T-helper 1 cell treated with Interleukin-12 subunit alpha and Interleukin-12 subunit beta and Interleukin-4 antibody, amounts not matched to agents 30 μg/mL and 1 μg/mL, for 36 hours (primary cell): ENCODE data around the gene CSNK1A1.
"Not testable (repeated sequence)": the region's sequence is repeated elsewhere in the genome, so short reads cannot be mapped to it uniquely, and the experiment has no call there.

Experiments
- H3K27ac Mint-ChIP-seq: one replicate; pipeline ENCODE4 v1.8.0; 2021; ENCODE audit warnings: mild to moderate bottlenecking, mixed read lengths
- H3K27me3 Mint-ChIP-seq: one replicate; pipeline ENCODE4 v1.8.0; 2021; ENCODE audit warnings: low read depth, mixed read lengths
- H3K36me3 Mint-ChIP-seq: one replicate; pipeline ENCODE4 v1.8.0; 2021; ENCODE audit warnings: low read depth, mixed read lengths
- H3K4me1 Mint-ChIP-seq: one replicate; pipeline ENCODE4 v1.8.0; 2021; ENCODE audit warnings: low read depth, mixed read lengths
- H3K4me3 Mint-ChIP-seq: one replicate; pipeline ENCODE4 v1.8.0; 2021; ENCODE audit warnings: mild to moderate bottlenecking, moderate library complexity, mixed read lengths
- H3K9me3 Mint-ChIP-seq: one replicate; pipeline ENCODE4 v1.8.0; 2021; ENCODE audit warnings: mixed read lengths

Gene CSNK1A1

DNA sequence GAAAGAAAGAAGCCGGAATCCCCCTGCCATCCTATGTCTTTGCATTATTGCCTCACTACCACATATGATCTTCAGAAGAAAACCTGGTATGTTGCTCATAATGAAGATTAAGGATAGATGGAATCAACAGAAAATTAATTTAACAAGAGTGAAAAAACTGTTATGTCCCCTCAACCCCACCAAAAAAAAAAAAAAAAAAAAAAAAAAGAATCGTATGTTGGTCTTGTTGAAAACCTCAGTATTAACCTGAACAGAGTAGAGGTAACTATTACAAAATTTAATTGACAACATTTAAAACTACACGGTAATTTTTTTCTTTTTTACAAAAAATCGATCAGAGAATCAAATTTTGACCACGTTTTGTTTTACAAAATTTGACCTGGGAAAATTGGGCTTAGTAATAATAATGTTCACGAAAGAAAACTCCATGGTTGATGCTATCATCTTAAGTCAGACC is 827 bp upstream of the CSNK1A1 start:
- Mint-ChIP-seq H3K9me3 (no peaks in the 10 kb centered on the region), H3K4me1 (peaks cover 8% of the 10 kb centered on the region), H3K27me3 (no peaks in the 10 kb centered on the region), H3K27ac (peak overlapping the region; percentile 92), H3K36me3 (peaks cover 19% of the 10 kb centered on the region), H3K4me3 (peak overlapping the region; percentile 95)

DNA sequence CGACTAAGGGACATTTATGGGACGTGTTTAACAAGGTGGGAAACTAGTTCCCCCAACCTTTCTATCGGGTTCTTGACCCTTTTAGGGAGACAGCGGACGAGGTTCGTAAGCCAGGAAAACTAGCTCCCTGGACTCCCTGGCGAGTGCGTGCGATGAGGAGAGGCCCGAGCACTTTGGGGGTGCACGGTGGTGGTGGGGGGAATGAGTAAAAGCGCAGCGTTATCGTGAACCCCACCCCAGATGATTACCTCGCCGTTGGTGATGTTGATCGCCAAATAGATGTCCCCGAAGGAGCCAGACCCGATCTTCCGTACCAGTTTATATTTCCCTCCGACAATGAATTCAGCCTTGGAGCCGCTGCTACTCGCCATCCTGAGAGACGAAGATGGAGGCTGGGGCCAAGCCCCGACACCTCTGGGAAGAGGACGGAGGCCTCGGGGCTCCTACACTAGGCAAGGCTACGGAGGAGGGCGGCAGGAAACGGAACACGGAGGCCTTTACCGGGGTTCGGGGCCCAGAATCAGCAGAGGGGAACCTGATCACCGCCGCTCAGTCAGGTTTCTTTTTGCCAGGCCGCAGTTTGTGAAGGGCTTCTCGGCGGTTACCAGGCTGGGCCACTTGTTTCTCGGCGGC is 529 bp downstream of the CSNK1A1 start:
- Mint-ChIP-seq H3K27me3 (no peaks in the 10 kb centered on the region), H3K4me1 (peaks cover 15% of the 10 kb centered on the region), H3K9me3 (no peaks in the 10 kb centered on the region), H3K4me3 (peak overlapping the region; percentile 95), H3K27ac (peak overlapping the region; percentile 92), H3K36me3 (peaks cover 30% of the 10 kb centered on the region)

DNA sequence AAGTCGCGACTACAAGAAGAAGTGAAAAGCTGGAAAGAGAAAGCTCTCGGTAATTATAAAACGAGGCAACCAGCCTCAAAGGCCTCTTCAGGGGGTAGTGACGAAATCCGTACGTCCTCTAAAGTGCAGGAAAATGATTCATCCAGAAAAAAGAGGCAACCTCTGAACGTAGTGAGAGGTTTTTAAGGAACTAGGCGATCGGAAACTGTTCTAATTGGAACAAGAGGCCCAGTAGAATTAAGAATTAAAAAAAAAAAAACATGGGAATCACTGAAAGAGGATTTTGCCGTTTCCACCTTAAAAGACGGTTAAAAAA is 1.0 kb downstream of the CSNK1A1 start:
- Mint-ChIP-seq H3K27me3 (no peaks in the 10 kb centered on the region), H3K27ac (peak overlapping the region; percentile 92), H3K4me3 (peak overlapping the region; percentile 95), H3K9me3 (no peaks in the 10 kb centered on the region), H3K36me3 (peaks cover 30% of the 10 kb centered on the region), H3K4me1 (peaks cover 17% of the 10 kb centered on the region)

DNA sequence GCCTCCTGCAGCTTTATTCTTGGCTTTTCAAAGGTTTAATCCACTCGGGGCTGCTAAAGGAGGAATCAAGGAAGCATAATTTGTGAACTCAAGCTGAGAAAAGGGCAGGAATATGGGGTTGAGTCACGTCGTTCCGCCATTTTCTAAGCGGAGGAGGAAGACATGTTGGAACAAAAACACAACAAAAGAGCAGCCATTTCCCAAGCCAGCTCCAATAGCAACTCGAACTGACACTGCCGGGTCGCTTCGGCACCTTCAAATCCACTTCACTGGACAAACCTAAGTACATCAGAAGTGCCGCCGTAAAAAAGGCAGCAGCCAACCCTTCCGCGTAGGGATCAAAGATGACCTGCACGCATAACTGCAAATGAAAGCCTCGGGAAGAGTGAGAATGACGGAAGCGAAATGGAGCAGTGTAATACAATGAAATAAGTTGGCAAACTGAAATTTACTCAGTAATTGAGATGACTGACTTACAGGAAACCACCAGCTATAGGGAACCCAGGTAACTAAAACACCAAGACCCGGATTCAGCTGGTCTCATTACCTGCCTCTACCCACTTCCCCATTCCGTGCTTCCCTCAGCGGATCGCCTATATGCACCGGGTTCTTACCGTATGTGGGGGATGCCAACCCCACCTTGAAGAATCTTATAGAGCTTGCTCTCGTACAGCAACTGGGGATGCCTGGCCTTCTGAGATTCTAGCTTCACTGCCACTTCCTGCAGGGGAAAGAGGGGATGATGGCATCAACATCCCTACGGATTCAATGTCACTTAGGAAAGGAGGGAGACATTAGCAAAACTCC is 1.6 kb downstream of the CSNK1A1 start:
- no peaks in the 10 kb centered on the region for H3K9me3 Mint-ChIP-seq
- H3K27ac Mint-ChIP-seq = peak overlapping the region; percentile 92
- H3K4me1 Mint-ChIP-seq = peaks cover 20% of the 10 kb centered on the region
- peaks cover 30% of the 10 kb centered on the region for H3K36me3 Mint-ChIP-seq
- peak overlapping the region; percentile 95 for H3K4me3 Mint-ChIP-seq
- no peaks in the 10 kb centered on the region for H3K27me3 Mint-ChIP-seq

DNA sequence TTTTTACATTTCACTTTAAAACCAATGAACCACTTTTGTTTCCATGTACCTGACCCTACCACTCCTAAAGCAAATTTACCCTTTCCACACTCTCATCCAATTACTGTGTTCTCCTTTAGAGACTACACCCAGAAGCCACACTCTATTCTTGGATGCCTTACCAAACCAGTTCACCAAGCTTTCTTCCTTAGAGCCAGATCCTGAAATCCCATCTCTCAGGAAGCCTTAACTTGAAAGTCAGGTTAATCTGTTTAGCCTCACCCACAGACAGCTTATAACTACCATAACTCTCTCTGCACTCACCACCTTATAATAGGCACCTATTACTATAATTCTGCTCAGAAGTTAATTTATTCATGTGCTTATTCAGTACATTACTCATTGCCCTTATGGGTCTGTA is 4.3 kb downstream of the CSNK1A1 start:
- H3K36me3 Mint-ChIP-seq = peaks cover 38% of the 10 kb centered on the region
- peaks cover 24% of the 10 kb centered on the region for H3K4me1 Mint-ChIP-seq
- H3K27me3 Mint-ChIP-seq = no peaks in the 10 kb centered on the region
- H3K9me3 Mint-ChIP-seq = no peaks in the 10 kb centered on the region
- H3K4me3 Mint-ChIP-seq = peak overlapping the region; percentile 39
- H3K27ac Mint-ChIP-seq = peak overlapping the region; percentile 66

DNA sequence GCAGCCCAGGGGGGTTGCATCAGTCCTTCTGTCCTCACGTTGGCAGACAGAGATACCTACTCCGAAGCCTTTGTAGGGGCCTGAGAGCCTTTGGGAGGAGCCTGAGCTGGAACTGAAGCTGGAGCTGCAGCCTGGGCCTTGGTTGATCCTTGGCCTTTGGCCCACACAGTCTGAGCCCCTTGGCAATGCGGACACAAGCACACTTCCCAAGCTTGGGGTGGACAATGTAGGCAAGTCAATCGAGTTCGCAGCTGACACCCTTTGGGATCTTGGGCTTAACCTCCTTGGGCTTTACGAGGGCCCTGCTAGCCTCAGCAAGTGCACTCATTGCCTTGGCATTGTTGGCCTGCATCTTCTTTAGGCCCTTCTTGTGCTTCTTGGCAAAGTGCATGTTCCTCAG is 5.9 kb downstream of the CSNK1A1 start:
- Mint-ChIP-seq H3K9me3 (no peaks in the 10 kb centered on the region), H3K27ac (no peak overlapping the region), H3K36me3 (peaks cover 36% of the 10 kb centered on the region), H3K4me1 (peaks cover 26% of the 10 kb centered on the region), H3K27me3 (no peaks in the 10 kb centered on the region), H3K4me3 (no peak overlapping the region)

DNA sequence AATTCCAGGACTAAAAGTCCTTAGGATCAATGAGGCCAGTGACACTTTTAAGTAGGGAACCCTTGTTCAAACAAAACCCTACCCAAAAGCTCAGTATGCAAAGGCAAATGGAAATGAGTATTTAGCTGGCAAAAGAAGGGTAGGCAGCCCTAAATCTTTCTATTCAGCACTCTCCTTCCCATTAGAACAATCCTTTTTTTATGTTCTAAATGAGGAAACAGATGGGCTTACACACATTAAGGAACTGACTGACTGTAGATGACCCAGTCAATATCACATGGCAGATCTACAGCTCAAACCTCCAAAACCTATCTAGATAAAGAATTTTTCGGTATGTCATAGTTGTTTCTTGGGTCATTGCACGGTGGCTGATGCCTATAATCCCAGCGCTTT is 7.2 kb downstream of the CSNK1A1 start:
- Mint-ChIP-seq H3K9me3 (no peaks in the 10 kb centered on the region), H3K27me3 (no peaks in the 10 kb centered on the region), H3K36me3 (peaks cover 28% of the 10 kb centered on the region), H3K27ac (no peak overlapping the region), H3K4me1 (peaks cover 30% of the 10 kb centered on the region), H3K4me3 (no peak overlapping the region)

DNA sequence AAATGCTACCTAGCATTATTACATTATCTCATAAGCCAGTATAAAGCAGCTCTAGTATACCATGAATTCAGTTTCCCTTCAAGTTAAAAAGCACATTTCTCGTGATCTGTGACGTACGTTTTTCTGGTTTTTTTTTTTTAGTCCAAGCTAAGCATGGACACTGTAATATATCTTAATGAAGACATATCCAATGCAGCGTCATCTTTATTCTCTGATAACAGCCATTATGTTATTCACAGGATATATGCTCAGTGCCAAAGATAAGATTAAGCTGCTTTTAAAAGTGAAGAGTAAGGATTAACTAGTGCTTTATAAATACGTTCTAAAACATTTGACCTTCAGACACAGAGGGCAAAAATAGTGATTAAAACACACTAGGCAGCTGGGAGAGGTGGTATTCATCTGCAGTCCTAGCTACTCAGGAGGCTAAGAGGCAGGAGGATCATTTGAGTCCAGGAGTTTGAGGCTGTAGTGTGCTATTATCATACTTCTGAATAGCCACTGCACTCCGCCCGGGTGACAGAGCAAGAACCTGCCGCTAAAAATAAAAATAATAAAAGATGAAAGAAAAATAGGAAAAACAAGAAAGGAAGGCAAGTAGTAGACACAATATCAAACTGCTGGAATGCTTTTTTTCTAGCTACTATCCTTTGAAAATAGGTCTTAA is 7.7 kb downstream of the CSNK1A1 start:
- H3K9me3 Mint-ChIP-seq = no peaks in the 10 kb centered on the region
- H3K4me1 Mint-ChIP-seq = peaks cover 30% of the 10 kb centered on the region
- no peak overlapping the region for H3K4me3 Mint-ChIP-seq
- H3K27ac Mint-ChIP-seq = peak overlapping the region; percentile 22
- H3K27me3 Mint-ChIP-seq = no peaks in the 10 kb centered on the region
- peaks cover 26% of the 10 kb centered on the region for H3K36me3 Mint-ChIP-seq

DNA sequence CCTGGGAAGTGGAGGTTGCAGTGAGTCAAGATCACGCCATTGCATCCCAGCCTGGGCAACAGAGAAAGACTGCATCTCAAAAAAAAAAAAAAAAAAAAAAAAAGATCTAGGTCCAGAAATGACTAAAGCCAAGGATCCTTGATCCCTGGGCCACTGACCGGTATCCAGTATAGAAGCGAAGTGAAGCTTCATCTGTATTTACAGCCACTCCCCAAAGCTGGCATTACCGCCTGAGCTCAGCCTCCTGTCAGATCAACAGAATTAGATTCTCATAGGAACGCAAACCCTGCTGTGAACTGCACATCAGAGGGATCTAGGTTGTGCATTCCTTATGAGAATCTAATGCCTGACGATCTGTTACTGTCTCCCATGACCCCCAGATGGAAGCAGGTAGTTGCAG is 9.3 kb downstream of the CSNK1A1 start:
- Mint-ChIP-seq H3K4me1 (peaks cover 31% of the 10 kb centered on the region), H3K27ac (no peak overlapping the region), H3K4me3 (no peak overlapping the region), H3K27me3 (no peaks in the 10 kb centered on the region), H3K9me3 (no peaks in the 10 kb centered on the region), H3K36me3 (peaks cover 25% of the 10 kb centered on the region)

DNA sequence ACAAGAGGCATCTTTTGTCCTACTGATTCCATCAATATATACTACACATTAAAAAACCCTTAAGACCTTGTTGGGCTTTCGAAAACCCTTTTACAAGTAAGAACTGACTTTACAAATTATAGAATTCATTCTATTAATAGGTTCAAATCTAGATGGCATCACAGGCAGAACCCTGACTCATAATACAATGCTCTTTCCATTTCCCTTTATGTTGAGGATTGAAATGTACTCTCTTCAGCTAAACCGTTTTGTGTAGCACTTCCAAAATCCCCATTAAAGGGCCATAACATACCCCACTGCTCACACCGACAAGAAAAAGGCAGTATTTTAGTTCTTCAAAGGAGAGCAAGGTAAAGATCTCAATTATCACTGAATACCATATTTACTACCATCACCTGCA is 11.2 kb downstream of the CSNK1A1 start:
- H3K9me3 Mint-ChIP-seq = no peaks in the 10 kb centered on the region
- H3K4me3 Mint-ChIP-seq = no peak overlapping the region
- H3K36me3 Mint-ChIP-seq = peaks cover 20% of the 10 kb centered on the region
- H3K4me1 Mint-ChIP-seq = peaks cover 30% of the 10 kb centered on the region
- no peaks in the 10 kb centered on the region for H3K27me3 Mint-ChIP-seq
- no peak overlapping the region for H3K27ac Mint-ChIP-seq

DNA sequence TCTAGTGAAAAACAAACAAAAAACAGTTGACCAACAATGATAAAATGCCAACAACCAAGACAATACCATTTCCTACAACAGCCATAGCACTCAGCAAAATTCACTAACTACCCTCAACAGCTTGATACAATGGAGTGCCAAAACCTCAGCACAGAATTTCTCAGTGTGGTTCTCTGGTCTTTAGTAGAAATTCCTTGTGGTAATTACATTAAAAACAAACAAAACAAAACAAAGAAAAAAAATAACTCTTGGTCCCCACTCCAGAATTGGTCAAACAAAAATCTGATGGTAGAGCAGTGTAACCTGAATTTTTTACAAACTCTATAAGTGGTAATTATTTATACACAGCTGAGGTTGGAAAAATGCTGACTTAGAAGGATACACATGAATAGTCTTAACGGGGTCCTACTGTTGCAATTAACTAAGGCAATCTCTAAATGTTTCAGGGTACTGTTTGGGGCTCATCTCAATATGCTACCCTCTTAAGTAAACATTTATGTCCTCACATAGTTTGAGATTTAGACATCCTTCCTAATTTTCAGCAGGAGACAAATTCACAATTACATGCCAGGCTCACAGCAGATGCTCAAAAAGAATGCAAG is 13.8 kb downstream of the CSNK1A1 start:
- peaks cover 25% of the 10 kb centered on the region for H3K36me3 Mint-ChIP-seq
- no peak overlapping the region for H3K27ac Mint-ChIP-seq
- peaks cover 38% of the 10 kb centered on the region for H3K4me1 Mint-ChIP-seq
- no peaks in the 10 kb centered on the region for H3K27me3 Mint-ChIP-seq
- no peak overlapping the region for H3K4me3 Mint-ChIP-seq
- H3K9me3 Mint-ChIP-seq = no peaks in the 10 kb centered on the region

DNA sequence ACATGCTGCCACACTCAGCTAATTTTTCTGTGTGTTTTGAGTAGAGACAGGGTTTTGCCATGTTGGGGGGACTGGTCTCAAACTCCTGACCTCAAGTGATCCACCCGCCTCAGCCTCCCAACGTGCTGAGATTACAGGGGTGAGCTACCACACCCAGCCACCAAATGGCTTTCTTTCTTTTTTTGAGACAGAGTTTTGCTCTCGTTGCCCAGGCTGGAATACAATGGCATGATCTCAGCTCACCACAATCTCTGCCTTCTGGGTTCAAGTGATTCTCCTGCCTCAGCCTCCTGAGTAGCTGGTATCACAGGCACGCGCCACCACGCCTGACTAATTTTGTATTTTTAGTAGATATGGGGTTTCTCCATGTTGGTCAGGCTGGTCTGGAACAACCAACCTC is 15.5 kb downstream of the CSNK1A1 start:
- H3K36me3 Mint-ChIP-seq = peaks cover 25% of the 10 kb centered on the region
- peaks cover 33% of the 10 kb centered on the region for H3K4me1 Mint-ChIP-seq
- not testable (repeated sequence) for H3K9me3 Mint-ChIP-seq, H3K27me3 Mint-ChIP-seq, H3K4me3 Mint-ChIP-seq, H3K27ac Mint-ChIP-seq

DNA sequence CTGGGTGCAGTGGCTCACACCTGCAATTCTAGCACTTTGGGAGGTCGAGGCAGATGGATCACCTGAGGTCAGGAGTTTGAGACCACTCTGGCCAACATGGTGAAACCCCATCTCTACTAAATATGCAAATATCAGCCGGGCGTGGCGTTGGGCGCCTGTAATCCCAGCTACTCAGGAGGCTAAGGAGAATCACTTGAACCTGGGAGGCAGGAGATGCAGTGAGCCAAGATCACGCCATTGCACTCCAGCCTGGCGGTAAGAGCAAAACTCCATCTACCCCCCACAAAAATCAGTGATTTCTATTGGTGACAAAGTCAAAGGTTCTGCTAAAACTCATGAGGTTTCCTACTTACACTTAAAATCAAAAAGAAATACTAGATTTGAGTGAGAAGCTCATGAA is 18.8 kb downstream of the CSNK1A1 start:
- H3K27ac Mint-ChIP-seq = no peak overlapping the region
- H3K4me3 Mint-ChIP-seq = no peak overlapping the region

DNA sequence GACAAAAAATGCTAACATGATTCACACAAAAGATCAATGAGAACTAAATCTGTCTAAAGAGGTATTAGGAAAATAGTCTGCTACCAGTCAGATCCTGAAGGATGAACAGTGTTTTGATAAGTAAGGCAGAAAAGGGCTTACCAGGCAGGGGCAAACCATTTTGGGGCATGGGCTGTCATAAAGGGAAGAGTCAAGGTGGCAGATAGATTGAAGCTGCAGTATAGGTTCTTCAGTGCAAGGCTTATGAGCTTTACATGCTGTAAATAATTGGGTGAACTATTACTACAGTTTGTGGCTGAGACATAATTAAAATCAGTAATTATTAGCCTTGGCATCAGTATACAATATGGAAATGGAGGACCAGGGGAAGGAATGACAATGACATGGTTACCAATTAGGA is 21.8 kb downstream of the CSNK1A1 start:
- H3K36me3 Mint-ChIP-seq = peaks cover 22% of the 10 kb centered on the region
- H3K4me3 Mint-ChIP-seq = no peak overlapping the region

More for the DNA sequence above, 18.8 kb downstream of the CSNK1A1 start:
- H3K27me3 Mint-ChIP-seq = no peaks in the 10 kb centered on the region
- no peaks in the 10 kb centered on the region for H3K9me3 Mint-ChIP-seq
- peaks cover 24% of the 10 kb centered on the region for H3K36me3 Mint-ChIP-seq
- peaks cover 47% of the 10 kb centered on the region for H3K4me1 Mint-ChIP-seq

More for the DNA sequence above, 21.8 kb downstream of the CSNK1A1 start:
- H3K27ac Mint-ChIP-seq = no peak overlapping the region
- H3K9me3 Mint-ChIP-seq = no peaks in the 10 kb centered on the region
- H3K4me1 Mint-ChIP-seq = peaks cover 51% of the 10 kb centered on the region
- no peaks in the 10 kb centered on the region for H3K27me3 Mint-ChIP-seq
